ENCODE results near the gene ALG2. TPM values are rescaled to one million over a fixed set of nuclear protein-coding genes. Genes with fewer than 3 reads are reported as not detected.

ALG2 gene
- total RNA-seq, 1 donor from 2014 or later = 17.1 TPM

GRCh38 chr9:99226054-99226453 lies 4.3 kb upstream of the ALG2 start:
- no peak for DNase-seq (ENCODE audit: low spot score in 2 of 2)
- TF ChIP-seq, protein P1, sequence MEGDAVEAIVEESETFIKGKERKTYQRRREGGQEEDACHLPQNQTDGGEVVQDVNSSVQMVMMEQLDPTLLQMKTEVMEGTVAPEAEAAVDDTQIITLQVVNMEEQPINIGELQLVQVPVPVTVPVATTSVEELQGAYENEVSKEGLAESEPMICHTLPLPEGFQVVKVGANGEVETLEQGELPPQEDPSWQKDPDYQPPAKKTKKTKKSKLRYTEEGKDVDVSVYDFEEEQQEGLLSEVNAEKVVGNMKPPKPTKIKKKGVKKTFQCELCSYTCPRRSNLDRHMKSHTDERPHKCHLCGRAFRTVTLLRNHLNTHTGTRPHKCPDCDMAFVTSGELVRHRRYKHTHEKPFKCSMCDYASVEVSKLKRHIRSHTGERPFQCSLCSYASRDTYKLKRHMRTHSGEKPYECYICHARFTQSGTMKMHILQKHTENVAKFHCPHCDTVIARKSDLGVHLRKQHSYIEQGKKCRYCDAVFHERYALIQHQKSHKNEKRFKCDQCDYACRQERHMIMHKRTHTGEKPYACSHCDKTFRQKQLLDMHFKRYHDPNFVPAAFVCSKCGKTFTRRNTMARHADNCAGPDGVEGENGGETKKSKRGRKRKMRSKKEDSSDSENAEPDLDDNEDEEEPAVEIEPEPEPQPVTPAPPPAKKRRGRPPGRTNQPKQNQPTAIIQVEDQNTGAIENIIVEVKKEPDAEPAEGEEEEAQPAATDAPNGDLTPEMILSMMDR (IDR thresholded peaks at IDR 0.05) = no peak
- peaks cover 23 to 46% of the 10 kb centered on the region in 2 donors for H3K36me3 ChIP-seq
- no peak overlapping the region for H3K4me3 ChIP-seq
- intact Hi-C loops (cut with DNase I) = loop anchor here (10.0 kb wide), 2 partner anchors 121 to 231 kb away; partner anchors contain the start of gene TGFBR1
- H3K4me1 ChIP-seq = peaks cover 4 to 13% of the 10 kb centered on the region in 2 donors
- H3K27me3 ChIP-seq = no peaks in the 10 kb centered on the region
- H3K9me3 ChIP-seq = no peaks in the 10 kb centered on the region
- no peak overlapping the region for H3K27ac ChIP-seq

DNA sequence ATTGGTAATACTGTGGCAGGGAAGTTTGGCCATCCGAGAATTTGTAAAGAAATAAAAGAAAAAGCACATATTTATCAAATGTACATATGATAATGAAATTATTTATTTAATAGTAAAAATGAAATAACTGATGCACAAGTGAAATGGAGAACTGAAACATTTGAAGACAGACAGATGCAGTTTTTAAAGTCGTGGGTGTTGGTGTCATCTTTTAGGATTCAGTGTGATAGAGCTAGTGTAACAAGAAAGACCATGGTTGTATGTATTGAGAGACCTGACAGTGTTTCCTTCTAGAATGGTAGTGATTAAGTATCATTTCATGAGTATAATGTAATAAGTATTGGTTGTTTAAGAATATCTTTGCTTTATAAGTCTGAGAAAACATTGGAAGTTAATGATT lies 2.7 kb upstream of the ALG2 start:
- Histone ChIP-seq H3K4me1 (peaks cover 13 to 28% of the 10 kb centered on the region in 2 donors), H3K4me3 (no peak overlapping the region), H3K36me3 (peaks cover 16 to 30% of the 10 kb centered on the region in 2 donors), H3K27ac (no peak overlapping the region), H3K9me3 (no peaks in the 10 kb centered on the region), H3K27me3 (no peaks in the 10 kb centered on the region)
- no peak for DNase-seq (ENCODE audit: low spot score in 2 of 2)
- intact Hi-C loops (cut with DNase I) = loop anchor here (5.0 to 10.0 kb wide), 3 partner anchors 120 to 873 kb away; partner anchors contain the start of genes ERP44, INVS and TGFBR1
- TF ChIP-seq, protein P1 (IDR thresholded peaks at IDR 0.05) = no peak

- intact Hi-C loops (cut with DNase I) = loop anchor here (2.0 to 10.0 kb wide), 4 partner anchors 118 to 875 kb away; partner anchors contain the start of genes ERP44, INVS, NR4A3 and TGFBR1
- TF ChIP-seq, protein P1 (IDR thresholded peaks at IDR 0.05) = peak in 1 of 3 experiments; percentile 6
- peaks cover 16 to 22% of the 10 kb centered on the region in 2 donors for H3K36me3 ChIP-seq
- H3K4me1 ChIP-seq = peaks cover 13 to 28% of the 10 kb centered on the region in 2 donors
- no peak for DNase-seq (ENCODE audit: low spot score in 2 of 2)
- H3K27ac ChIP-seq = peak overlapping the region; percentile 88 to 93
- H3K27me3 ChIP-seq = no peaks in the 10 kb centered on the region
- peak overlapping the region; percentile 94 to 99 for H3K4me3 ChIP-seq
- H3K9me3 ChIP-seq = no peaks in the 10 kb centered on the region
Observed at GRCh38 chr9:99222416-99223270, 901 bp upstream of the ALG2 start.

- TF ChIP-seq, protein P1 (IDR thresholded peaks at IDR 0.05) = no peak
- Histone ChIP-seq H3K4me3 (peak overlapping the region; percentile 94 to 99), H3K27me3 (no peaks in the 10 kb centered on the region), H3K27ac (peak overlapping the region; percentile 88 to 93), H3K9me3 (no peaks in the 10 kb centered on the region), H3K36me3 (peaks cover 13 to 19% of the 10 kb centered on the region in 2 donors), H3K4me1 (peaks cover 13 to 28% of the 10 kb centered on the region in 2 donors)
- no peak for DNase-seq (ENCODE audit: low spot score in 2 of 2)
- intact Hi-C loops (cut with DNase I) = loop anchor here (1.0 to 10.0 kb wide), 4 partner anchors 116 to 876 kb away; partner anchors contain the start of genes ERP44, INVS, STX17 and TGFBR1
Observed at GRCh38 chr9:99221266-99221620, 499 bp downstream of the ALG2 start.

- Histone ChIP-seq H3K27ac (no peak overlapping the region), H3K4me1 (peaks cover 13 to 28% of the 10 kb centered on the region in 2 donors), H3K27me3 (no peaks in the 10 kb centered on the region), H3K9me3 (no peaks in the 10 kb centered on the region), H3K36me3 (peaks cover 11 to 29% of the 10 kb centered on the region in 2 donors), H3K4me3 (peak overlapping the region; percentile 94 to 99)
- TF ChIP-seq, protein P1 (IDR thresholded peaks at IDR 0.05) = no peak
- DNase-seq (ENCODE audit: low spot score in 2 of 2) = no peak
- intact Hi-C loops (cut with DNase I) = loop anchor here (5.0 to 10.0 kb wide), 3 partner anchors 115 to 877 kb away; partner anchors contain the start of genes ERP44, INVS and TGFBR1
Observed at GRCh38 chr9:99220011-99220410, 1.7 kb downstream of the ALG2 start.
